Esophagus squamous epithelium (tissue), 4 donors: ENCODE measurements around the gene FOXQ1.

Experiments used
- CTCF ChIP-seq, 6 experiments: fragments of 450-650 bp in 4 of 6; fragments of 200-600 bp in 2 of 6; sonication (generic) in 2 of 6; IDR thresholded peaks; one replicate each; pipeline ENCODE4 v1.5.1; 2016 to 2019; ENCODE audit warnings: antibody characterized with exemption in 6 of 6, mild to moderate bottlenecking in 4 of 6, moderate library complexity in 4 of 6
- POLR2A ChIP-seq, 4 donors: fragments of 450-650 bp; IDR thresholded peaks; one replicate each; pipeline ENCODE4 v1.6.1; 2017; ENCODE audit warnings: antibody characterized with exemption in 4 of 4, mild to moderate bottlenecking in 4 of 4, moderate library complexity in 3 of 4

- TF ChIP-seq POLR2A (IDR thresholded peaks at IDR 0.05) (no peak), CTCF (IDR thresholded peaks at IDR 0.05) (no peak)
Measured at GRCh38 chr6:1285556-1285955, 26.3 kb upstream of the FOXQ1 start.
